Endodermal cell (in vitro differentiated cells): ENCODE measurements around the gene TATDN2. TPM values are rescaled to one million over a fixed set of nuclear protein-coding genes. Genes with fewer than 3 reads are reported as not detected.

Experiments used
- DNase-seq: peaks from one replicate; pipeline ENCODE4 v3.0.0-alpha.2; 2017
- H3K27ac ChIP-seq: 2 replicates; pipeline ENCODE4 v1.5.1; 2013; ENCODE audit warnings: mild to moderate bottlenecking, low read depth, low read length, moderate library complexity
- H3K27me3 ChIP-seq: 2 replicates; pipeline ENCODE4 v1.6.1; 2013; ENCODE audit warnings: mild to moderate bottlenecking, low read length, moderate library complexity; ENCODE audit not compliant: insufficient read depth, control insufficient read depth, poor library complexity, severe bottlenecking
- H3K36me3 ChIP-seq: 2 replicates; pipeline ENCODE4 v1.7.0; 2013; ENCODE audit warnings: mild to moderate bottlenecking, low read length, moderate library complexity; ENCODE audit not compliant: control insufficient read depth, insufficient read depth
- H3K4me1 ChIP-seq: one replicate; pipeline ENCODE4 v1.7.0; 2013; ENCODE audit warnings: low read length; ENCODE audit not compliant: control insufficient read depth, insufficient read depth
- H3K4me3 ChIP-seq: 2 replicates; pipeline ENCODE4 v1.5.1; 2013; ENCODE audit warnings: mild to moderate bottlenecking, low read length, moderate library complexity
- H3K9ac ChIP-seq: 2 replicates; pipeline ENCODE4 v1.6.1; 2013; ENCODE audit warnings: mild to moderate bottlenecking, low read length, moderate library complexity; ENCODE audit not compliant: poor library complexity, severe bottlenecking; ENCODE audit errors: extremely low read depth
- H3K9me3 ChIP-seq: 2 replicates; pipeline ENCODE4 v1.6.1; 2013; ENCODE audit warnings: mild to moderate bottlenecking, low read length, moderate library complexity; ENCODE audit not compliant: control insufficient read depth
- H3K27ac Mint-ChIP-seq: 2 replicates; pipeline ENCODE4 v1.8.0; 2020; ENCODE audit warnings: mixed read lengths
- H3K27me3 Mint-ChIP-seq: 2 replicates; pipeline ENCODE4 v1.8.0; 2021; ENCODE audit warnings: mild to moderate bottlenecking, mixed read lengths; ENCODE audit not compliant: insufficient read depth
- H3K36me3 Mint-ChIP-seq: 2 replicates; pipeline ENCODE4 v1.8.0; 2020; ENCODE audit warnings: low read depth, mixed read lengths
- H3K4me1 Mint-ChIP-seq: 2 replicates; pipeline ENCODE4 v1.8.0; 2020; ENCODE audit warnings: mixed read lengths
- H3K4me3 Mint-ChIP-seq: 2 replicates; pipeline ENCODE4 v1.8.0; 2020; ENCODE audit warnings: mild to moderate bottlenecking, moderate library complexity, mixed read lengths
- H3K9me3 Mint-ChIP-seq: 2 replicates; pipeline ENCODE4 v1.8.0; 2020; ENCODE audit warnings: mild to moderate bottlenecking, mixed read lengths
- CTCF ChIP-seq: fragments of 200-600 bp; sonication (generic); conservative IDR thresholded peaks from 2 replicates; pipeline ENCODE4 v1.5.0; 2021; ENCODE audit warnings: antibody characterized with exemption, mild to moderate bottlenecking
- WGBS, 2 experiments: methylation state at CpG; one replicate each; pipeline versions ENCODE4 v1.1.5 to v1.1.7; 2013; ENCODE audit warnings: missing lambda C conversion rate in 2 of 2, mixed read lengths in 1 of 2; ENCODE audit not compliant: insufficient coverage in 1 of 2, insufficient read length in 1 of 2; 5-methylcytosine and 5-hydroxymethylcytosine counted together
- total RNA-seq, 2 donors: library from RNA; stranded (reverse); fragmentation: NEBNext Ultra II Directional in 1 of 2; extraction: Animal tissue kit (Norgen Biotek cat#: 25700) in 1 of 2; gene quantifications; 2 replicates in 1 of 2; 3 replicates in 1 of 2; pipeline ENCODE4 v1.2.1, GENCODE V29; 2021

Gene TATDN2
- total RNA-seq, 2 donors from 2014 or later, result 34.0 to 34.1 TPM

- H3K36me3 Mint-ChIP-seq, result peaks cover 53% of the 10 kb centered on the region
- no peaks in the 10 kb centered on the region for H3K27me3 Mint-ChIP-seq
- no peak for TF ChIP-seq CTCF
- H3K4me3 Mint-ChIP-seq, result no peak overlapping the region
- DNase-seq, result no peak
- Histone ChIP-seq H3K4me1 (peaks cover 14% of the 10 kb centered on the region), H3K9me3 (no peaks in the 10 kb centered on the region), H3K36me3 (peaks cover 58% of the 10 kb centered on the region), H3K4me3 (no peak overlapping the region), H3K9ac (no peak overlapping the region), H3K27ac (no peak overlapping the region), H3K27me3 (peaks cover 6% of the 10 kb centered on the region)
- no peaks in the 10 kb centered on the region for H3K9me3 Mint-ChIP-seq
- peaks cover 22% of the 10 kb centered on the region for H3K4me1 Mint-ChIP-seq
- WGBS, 2 experiments, result 94 to 100% methylated on average over 2 to 3 of the region's 3 CpGs
- no peak overlapping the region for H3K27ac Mint-ChIP-seq
These were observed 69.7 kb downstream of the TATDN2 start for GRCh38 chr3:10317961-10318350.

- H3K27ac Mint-ChIP-seq, result no peak overlapping the region
These were observed 71.0 kb downstream of the TATDN2 start for GRCh38 chr3:10319251-10319650.

GRCh38 chr3:10319804-10320203 lies 71.5 kb downstream of the TATDN2 start:
- Mint-ChIP-seq H3K27me3 (no peaks in the 10 kb centered on the region), H3K36me3 (peaks cover 37% of the 10 kb centered on the region), H3K9me3 (no peaks in the 10 kb centered on the region), H3K4me3 (peak overlapping the region; percentile 98), H3K27ac (peak overlapping the region; percentile 99), H3K4me1 (peaks cover 22% of the 10 kb centered on the region)
- Histone ChIP-seq H3K27me3 (peaks cover 17% of the 10 kb centered on the region), H3K4me3 (peak overlapping the region; percentile 90), H3K36me3 (peaks cover 39% of the 10 kb centered on the region), H3K9ac (peak overlapping the region; percentile 99), H3K9me3 (no peaks in the 10 kb centered on the region), H3K27ac (no peak overlapping the region), H3K4me1 (peaks cover 14% of the 10 kb centered on the region)
- no peak for TF ChIP-seq CTCF
- DNase-seq, result no peak
- WGBS, 2 experiments, result 11% methylated on average over 3 of the region's 3 CpGs; no CpG with 5 or more reads in 1 of the 2 experiments

More at GRCh38 chr3:10319251-10319650, 71.0 kb downstream of the TATDN2 start:
- Mint-ChIP-seq H3K36me3 (peaks cover 43% of the 10 kb centered on the region), H3K4me3 (peak overlapping the region; percentile 98), H3K9me3 (no peaks in the 10 kb centered on the region), H3K27me3 (no peaks in the 10 kb centered on the region), H3K4me1 (peaks cover 22% of the 10 kb centered on the region)
- Histone ChIP-seq H3K4me1 (peaks cover 14% of the 10 kb centered on the region), H3K9ac (no peak overlapping the region), H3K4me3 (peak overlapping the region; percentile 90), H3K9me3 (no peaks in the 10 kb centered on the region), H3K27me3 (peaks cover 11% of the 10 kb centered on the region), H3K36me3 (peaks cover 45% of the 10 kb centered on the region), H3K27ac (no peak overlapping the region)
- no peak for TF ChIP-seq CTCF
- WGBS, 2 experiments, result 87 to 100% methylated on average over 3 to 6 of the region's 6 CpGs
- DNase-seq, result no peak
